GM19240 (cell line): Measurements from ENCODE around the gene PLIN5.
"Not testable (repeated sequence)": the region's sequence is repeated elsewhere in the genome, so short reads cannot be mapped to it uniquely, and the experiment has no call there.

Experiments used
- DNase-seq: peaks from one replicate; pipeline ENCODE4 v3.0.0; 2011; ENCODE audit warnings: low spot score; ENCODE audit not compliant: insufficient read length

Gene PLIN5

GRCh38 chr19:4543842-4544647 is 9.0 kb upstream of the PLIN5 start:
- DNase-seq = no peak

DNA sequence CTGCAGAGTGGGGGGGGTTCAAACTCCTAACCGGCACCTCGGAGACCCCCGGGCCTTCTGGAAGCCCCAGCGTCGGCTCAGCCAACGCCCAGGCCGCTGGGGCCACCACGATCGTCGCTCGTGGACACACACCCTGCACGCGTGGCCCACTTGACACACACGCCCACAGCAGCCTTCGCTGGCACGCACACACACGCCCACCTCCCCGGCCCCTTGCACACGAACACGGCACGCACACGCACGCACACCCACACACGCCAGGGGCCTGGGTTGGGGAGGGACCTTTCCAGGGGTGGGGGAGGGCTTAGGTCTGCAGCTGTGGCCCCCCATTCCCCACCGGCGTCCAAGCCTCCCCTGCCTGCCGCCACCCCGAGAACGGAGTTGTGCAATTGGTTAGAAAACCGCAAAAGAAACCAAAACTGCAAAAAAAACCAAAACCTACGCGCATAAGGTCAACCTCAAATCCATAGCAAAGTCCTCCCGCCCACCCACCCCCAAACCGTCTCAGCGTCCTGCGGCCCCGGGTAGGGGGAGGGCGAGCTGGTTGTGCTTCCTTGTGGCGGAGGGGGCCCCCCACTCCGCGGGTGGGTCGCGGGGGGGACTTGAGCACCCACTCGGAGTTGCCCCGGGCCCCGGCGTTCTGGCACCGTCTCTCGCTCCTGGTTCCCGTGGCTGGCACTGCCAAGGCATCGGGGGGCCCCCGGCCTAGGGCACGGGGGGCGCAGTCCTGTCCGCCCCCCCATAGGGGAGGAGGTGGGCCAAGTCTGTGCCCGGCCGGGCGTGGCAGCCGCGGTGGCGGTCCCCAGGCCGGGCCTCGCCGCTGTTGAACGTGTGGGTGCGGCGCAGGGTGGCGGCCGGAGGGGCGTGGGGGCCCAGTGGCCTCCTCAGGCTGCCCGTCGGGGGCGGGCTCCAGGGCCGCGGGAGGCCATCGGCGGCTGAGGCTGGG is 8.1 kb upstream of the PLIN5 start:
- no peak for DNase-seq

- DNase-seq = not testable (repeated sequence)
Measured at GRCh38 chr19:4541806-4542145, 6.8 kb upstream of the PLIN5 start.

GRCh38 chr19:4541114-4541805 is 6.2 kb upstream of the PLIN5 start:
- DNase-seq = no peak

DNA sequence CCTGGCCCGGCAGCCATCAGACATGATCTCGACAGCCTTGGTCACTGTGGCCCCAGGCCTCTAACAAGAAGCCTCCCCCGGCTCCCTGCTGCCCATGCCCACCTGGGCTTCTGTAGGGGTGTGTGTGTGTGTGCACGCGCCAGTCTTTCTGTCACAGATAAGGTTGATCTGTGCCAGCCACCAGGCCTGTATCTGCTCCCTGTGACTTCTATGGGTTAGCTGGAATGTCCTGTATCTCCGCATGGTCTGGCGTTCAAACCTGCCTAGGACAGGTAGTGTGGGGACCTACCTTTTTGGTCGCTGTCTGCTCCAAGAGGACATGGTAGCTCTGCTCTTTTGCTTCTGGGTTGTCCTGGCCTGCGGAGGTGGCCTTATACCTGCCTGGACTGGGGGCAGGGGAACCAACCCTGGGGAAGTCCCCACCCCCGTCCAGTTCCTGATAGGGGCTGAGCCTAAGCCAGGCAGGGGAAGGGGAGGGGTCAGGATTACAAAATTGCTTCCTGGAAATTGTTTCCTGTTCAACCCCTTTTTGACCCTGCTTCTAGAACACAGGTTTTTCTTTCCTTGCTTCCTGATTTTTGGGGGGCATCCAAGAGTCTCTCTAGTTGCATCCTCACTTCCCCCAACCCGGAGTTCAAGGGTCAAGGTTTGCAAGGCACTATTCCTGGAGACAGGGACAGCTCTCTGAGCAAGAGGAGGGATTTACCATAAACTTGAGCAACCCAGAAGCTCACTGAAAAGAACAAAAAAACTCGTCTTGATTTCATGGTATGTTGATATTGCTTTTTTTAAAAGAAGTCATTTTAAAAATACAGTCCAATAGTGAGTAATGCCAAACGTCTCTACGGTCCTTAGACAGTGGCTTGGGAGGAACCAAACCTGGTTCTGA is 4.9 kb upstream of the PLIN5 start, which contains the start of gene LRG1:
TSS of gene LRG1 (minus strand) at position 344 of the 889 bp plus-strand sequence. CDS start at position 321, 23 bp downstream.
- DNase-seq = peak; percentile 59

- no peak for DNase-seq
Measured at GRCh38 chr19:4539169-4539692, 4.2 kb upstream of the PLIN5 start.

- no peak for DNase-seq
Measured at GRCh38 chr19:4538601-4538954, 3.6 kb upstream of the PLIN5 start.

- DNase-seq = no peak
Measured at GRCh38 chr19:4537953-4538600, 3.1 kb upstream of the PLIN5 start.

GRCh38 chr19:4536798-4537197 is 1.8 kb upstream of the PLIN5 start:
- DNase-seq = no peak

DNA sequence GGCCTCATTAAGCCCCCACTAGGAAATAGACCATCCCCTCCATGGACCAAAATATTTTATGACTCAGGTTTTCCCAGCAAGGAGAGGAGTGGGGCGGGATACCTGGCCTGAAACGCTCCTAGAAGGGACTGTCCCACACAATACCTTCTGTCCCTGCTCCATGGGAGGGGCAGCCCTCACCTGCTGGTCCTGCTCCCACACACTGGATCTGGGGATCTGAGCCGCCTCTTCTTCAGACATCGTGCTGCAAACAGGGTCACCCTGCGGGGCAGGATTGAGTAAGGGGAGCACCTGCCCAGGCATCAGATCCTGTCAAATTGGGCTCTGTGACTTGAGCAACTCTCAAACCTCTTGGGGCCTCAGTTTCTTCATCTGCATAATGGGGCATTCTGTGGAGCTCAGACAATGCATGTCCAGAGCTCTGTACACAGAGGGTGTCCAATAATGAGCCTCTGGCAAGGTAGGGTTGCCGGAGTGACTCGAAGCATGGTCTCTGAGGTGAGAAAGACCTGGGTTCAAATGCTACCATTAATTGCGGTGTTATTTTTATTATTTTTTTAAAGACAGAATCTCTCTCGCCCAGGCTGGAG is 1.1 kb downstream of the PLIN5 start:
- DNase-seq = no peak

GRCh38 chr19:4533334-4533733 is 1.7 kb downstream of the PLIN5 start:
- no peak for DNase-seq

DNA sequence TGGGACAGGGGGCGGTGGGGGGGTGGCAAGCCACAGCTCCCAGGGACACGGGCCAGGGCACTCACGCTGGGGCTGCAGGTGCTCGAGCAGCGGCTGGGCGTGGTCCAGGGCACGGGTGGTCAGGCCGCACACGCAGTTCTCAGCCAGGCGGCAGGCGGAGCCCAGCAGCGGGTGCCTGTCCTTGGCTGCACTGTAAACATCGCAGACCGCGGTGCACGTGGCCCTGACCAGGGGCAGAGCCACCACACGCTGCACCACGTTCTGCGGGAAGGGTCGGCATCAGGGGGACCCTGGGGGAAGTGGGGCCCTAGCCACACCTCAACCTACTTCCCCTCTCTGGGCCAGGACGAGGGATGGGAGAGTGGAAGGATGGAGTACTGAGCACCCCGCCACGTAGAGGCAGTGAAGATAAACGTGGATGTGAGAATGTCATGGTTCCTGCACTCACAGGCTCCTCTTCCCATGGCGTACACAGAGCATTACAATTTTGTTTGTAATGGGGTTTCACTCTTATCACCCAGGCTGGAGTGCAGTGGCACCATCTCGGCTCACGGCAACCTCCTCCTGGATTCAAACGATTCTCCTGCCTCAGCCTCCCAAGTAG is 3.4 kb downstream of the PLIN5 start:
- no peak for DNase-seq

- no peak for DNase-seq
Measured at GRCh38 chr19:4529924-4530522, 5.0 kb downstream of the PLIN5 start.

- no peak for DNase-seq
Measured at GRCh38 chr19:4528843-4529242, 6.2 kb downstream of the PLIN5 start.

GRCh38 chr19:4527377-4527776 is 7.6 kb downstream of the PLIN5 start:
- not testable (repeated sequence) for DNase-seq

DNA sequence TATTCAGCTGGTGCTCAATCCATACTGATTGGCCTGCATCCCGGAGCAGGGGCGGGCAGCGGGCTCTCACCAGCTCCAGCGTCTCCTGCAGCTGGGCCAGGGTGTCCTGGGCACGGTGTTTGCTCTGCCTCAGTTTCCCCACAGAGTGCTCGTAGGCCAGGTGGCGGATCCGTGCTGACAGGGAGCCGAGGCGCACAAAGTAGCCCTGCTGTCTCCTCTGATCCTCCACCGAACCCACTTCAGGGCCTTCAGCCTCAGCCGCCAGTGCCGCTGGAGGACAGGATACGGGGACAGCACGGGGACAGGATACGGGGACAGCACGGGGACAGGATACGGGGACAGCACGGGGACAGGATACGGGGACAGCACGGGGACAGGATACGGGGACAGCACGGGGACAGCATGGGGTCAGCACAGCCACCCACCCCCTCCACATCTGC is 9.4 kb downstream of the PLIN5 start:
- DNase-seq = no peak

DNA sequence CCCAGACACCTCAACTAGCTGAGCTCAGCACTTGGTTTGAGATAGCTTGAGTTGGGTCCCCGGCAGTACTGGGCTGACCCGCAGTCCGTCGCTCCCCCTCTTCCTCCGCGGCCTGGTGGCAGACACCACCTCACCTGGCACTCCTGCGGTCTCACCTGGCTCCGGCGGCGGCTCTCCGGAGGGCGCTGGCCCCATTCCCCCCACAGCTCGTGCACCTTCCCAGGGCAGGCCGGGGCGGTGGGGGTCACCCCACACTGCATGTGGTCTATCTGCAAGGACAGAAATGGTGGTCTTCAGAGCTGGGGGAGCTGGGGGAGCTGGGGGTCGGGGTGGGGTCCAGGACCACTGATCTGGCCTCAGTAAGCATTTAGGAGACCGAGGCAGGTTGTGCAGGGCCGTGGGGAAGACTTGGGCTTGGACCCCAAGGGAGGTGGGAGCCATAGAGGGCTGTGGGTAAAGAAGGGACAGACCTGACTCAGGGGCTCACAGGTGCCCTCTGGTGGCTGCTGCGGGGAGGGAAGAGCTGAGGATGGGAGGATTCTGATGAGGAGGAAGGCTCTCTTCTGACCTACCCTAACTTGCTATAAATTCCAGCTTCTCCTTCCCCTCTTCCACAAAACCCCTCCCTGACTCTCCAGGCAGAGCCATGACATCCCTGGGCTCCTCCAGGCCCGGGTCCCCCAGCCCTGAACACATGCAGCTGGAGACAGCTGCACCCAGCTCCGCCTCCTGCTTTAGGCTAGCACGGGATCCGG is 10.0 kb downstream of the PLIN5 start:
- peak; percentile 57 for DNase-seq
